HUDEP-2 (cell line): Measurements from ENCODE around the gene HHIPL1.

Experiments used
- DNase-seq, 76 experiments: peaks; one replicate each; lab custom pipeline; 2025; ENCODE audit not compliant: unreplicated experiment in 76 of 76; lab: John Stamatoyannopoulos, UW

HHIPL1 gene

GRCh38 chr14:99673305-99674063, 28.6 kb downstream of the HHIPL1 start:
- DNase-seq = no peak

- no peak for DNase-seq
Observed at GRCh38 chr14:99674064-99674650, 29.2 kb downstream of the HHIPL1 start.

GRCh38 chr14:99674776-99675381, 29.9 kb downstream of the HHIPL1 start:
- no peak for DNase-seq

GRCh38 chr14:99675382-99675835, 30.5 kb downstream of the HHIPL1 start:
- DNase-seq = no peak

- no peak for DNase-seq
Observed at GRCh38 chr14:99675951-99676350, 31.0 kb downstream of the HHIPL1 start.

GRCh38 chr14:99676657-99677056, 31.7 kb downstream of the HHIPL1 start:
- DNase-seq = no peak

GRCh38 chr14:99677231-99678140, 32.6 kb downstream of the HHIPL1 start:
- no peak for DNase-seq

- DNase-seq = no peak
Observed at GRCh38 chr14:99678198-99678597, 33.3 kb downstream of the HHIPL1 start.

GRCh38 chr14:99679111-99679510, 34.2 kb downstream of the HHIPL1 start:
- no peak for DNase-seq

GRCh38 chr14:99679543-99679942, 34.6 kb downstream of the HHIPL1 start:
- no peak for DNase-seq

GRCh38 chr14:99679996-99680395, 35.1 kb downstream of the HHIPL1 start:
- no peak for DNase-seq

- no peak for DNase-seq
Observed at GRCh38 chr14:99681101-99681831, 36.3 kb downstream of the HHIPL1 start.

- no peak for DNase-seq
Observed at GRCh38 chr14:99681832-99682148, 36.9 kb downstream of the HHIPL1 start.

- peak in 69 of 76 experiments; percentile 5 to 89 (median 58) for DNase-seq
Observed at GRCh38 chr14:99682809-99683618, 38.1 kb downstream of the HHIPL1 start.

GRCh38 chr14:99683619-99684409, 38.9 kb downstream of the HHIPL1 start, which contains the start of gene CYP46A1:
TSS of gene CYP46A1 (plus strand) at chr14:99684298. CDS start at chr14:99684418, 120 bp downstream.
- peak; percentile 40 to 99 (median 98) for DNase-seq

GRCh38 chr14:99684410-99684934, 39.5 kb downstream of the HHIPL1 start:
- DNase-seq = no peak

GRCh38 chr14:99685151-99685591, 40.2 kb downstream of the HHIPL1 start:
- DNase-seq = no peak

- DNase-seq = no peak
Observed at GRCh38 chr14:99685596-99685995, 40.7 kb downstream of the HHIPL1 start.
